Kidney (tissue), 14 donors: ENCODE data around the gene KLHL29. TPM values are rescaled to one million over a fixed set of nuclear protein-coding genes. Genes with fewer than 3 reads are reported as not detected.
A peak's percentile ranks its signal among the peaks of the same experiment; 100 is the strongest.

ENCODE experiments used
- DNase-seq, 5 donors: peaks; one replicate each; pipeline ENCODE4 v3.0.0-alpha.2; 2013 to 2020
- FAIRE-seq: peaks from 2 replicates; lab custom pipeline; 2012; peaks lifted over from hg19 to GRCh38; lab: Jason Lieb, UNC
- H3K27ac ChIP-seq, 2 donors: one replicate each; pipeline ENCODE4 v1.7.0; 2013; ENCODE audit warnings: low read depth in 2 of 2, low read length in 2 of 2, inconsistent platforms in 1 of 2
- H3K27me3 ChIP-seq: one replicate; pipeline ENCODE4 v1.7.1; 2013; ENCODE audit warnings: low read length, inconsistent platforms; ENCODE audit not compliant: control insufficient read depth, insufficient read depth
- H3K36me3 ChIP-seq, 3 donors: one replicate each; pipeline versions ENCODE4 v1.7.0 to v1.7.1; 2013; ENCODE audit warnings: low read length in 3 of 3, control low read depth in 1 of 3, inconsistent platforms in 1 of 3; ENCODE audit not compliant: insufficient read depth in 3 of 3, control insufficient read depth in 2 of 3
- H3K4me1 ChIP-seq, 3 donors: one replicate each; pipeline versions ENCODE4 v1.7.0 to v1.7.1; 2013; ENCODE audit warnings: low read length in 3 of 3, inconsistent platforms in 1 of 3, low read depth in 1 of 3; ENCODE audit not compliant: control insufficient read depth in 2 of 3, insufficient read depth in 2 of 3
- H3K4me3 ChIP-seq, 3 donors: one replicate each; pipeline versions ENCODE4 v1.7.0 to v1.8.1; 2013; ENCODE audit warnings: low read length in 3 of 3, control low read depth in 1 of 3, inconsistent platforms in 1 of 3
- H3K9ac ChIP-seq, 3 donors: one replicate each; pipeline versions ENCODE4 v1.7.0 to v1.7.1; 2013; ENCODE audit warnings: low read length in 3 of 3, control low read depth in 1 of 3, inconsistent platforms in 1 of 3
- H3K9me3 ChIP-seq, 3 donors: one replicate each; pipeline versions ENCODE4 v1.7.0 to v1.7.1; 2013; ENCODE audit warnings: low read length in 3 of 3, control low read depth in 1 of 3, inconsistent platforms in 1 of 3; ENCODE audit not compliant: control insufficient read depth in 2 of 3, insufficient read depth in 1 of 3
- CTCF ChIP-seq: IDR thresholded peaks from 3 replicates; pipeline ENCODE4 v1.5.1; 2012; ENCODE audit warnings: mild to moderate bottlenecking, moderate library complexity, borderline replicate concordance; ENCODE audit not compliant: insufficient read depth; ENCODE audit errors: extremely low read depth
- intact Hi-C: fragments of 100-400 bp; cut with DNase I; formaldehyde crosslinking; loops from one replicate; pipeline ENCODE4 v1.11.1; 2022
- polyA plus RNA-seq: library from polyadenylated mRNA; stranded (reverse); fragments of 350-450 nt; fragmentation: Illumina TruSeq; extraction: RNeasy Lipid Tissue Mini Kit (QIAGEN cat#74804); gene quantifications from one replicate; pipeline ENCODE4 v1.2.3, GENCODE V29; 2014; ENCODE audit warnings: low read depth, low replicate concordance; ENCODE audit not compliant: insufficient read depth
- total RNA-seq: library from RNA; stranded (reverse); fragmentation: NEBNext Ultra II Directional; extraction: Animal tissue kit (Norgen Biotek cat#: 25700); gene quantifications from one replicate; pipeline ENCODE4 v1.2.1, GENCODE V29; 2021
- donor health status: control.
- donor health status: control.
- donor health status: control.
- donor health status: control.
- donor health status: control.
- donor health status: DM: yes; HTN: yes; CAD: no.
- donor health status: Normal renal cell carcinoma (clear cell type).

The KLHL29 gene
- total and polyA plus RNA-seq, 2 donors from 2014 or later, result 1.5 to 10.5 TPM

- no peak overlapping the region for H3K27ac ChIP-seq
- peaks cover 0 to 4% (median 2%) of the 10 kb centered on the region in 3 donors for H3K4me1 ChIP-seq
- no peaks in the 10 kb centered on the region for H3K9me3 ChIP-seq
- H3K36me3 ChIP-seq, result no peaks in the 10 kb centered on the region
- DNase-seq (no peak), FAIRE-seq (no peak)
- TF ChIP-seq CTCF, result no peak
- intact Hi-C loops, result no loop called here
- no peak overlapping the region for H3K4me3 ChIP-seq
- no peak overlapping the region for H3K9ac ChIP-seq
- H3K27me3 ChIP-seq, result no peaks in the 10 kb centered on the region
Measured at GRCh38 chr2:23659773-23660172, 274.8 kb downstream of the KLHL29 start.

- Histone ChIP-seq H3K27me3 (no peaks in the 10 kb centered on the region), H3K27ac (no peak overlapping the region), H3K9me3 (no peaks in the 10 kb centered on the region), H3K4me3 (no peak overlapping the region), H3K9ac (no peak overlapping the region), H3K4me1 (peaks cover 0 to 4% (median 2%) of the 10 kb centered on the region in 3 donors), H3K36me3 (no peaks in the 10 kb centered on the region)
- TF ChIP-seq CTCF, result no peak
- no peak for FAIRE-seq
- no peak for DNase-seq
- intact Hi-C loops, result no loop called here
Measured at GRCh38 chr2:23660237-23660636, 275.3 kb downstream of the KLHL29 start.

GRCh38 chr2:23661276-23662050, 276.5 kb downstream of the KLHL29 start:
- no peak overlapping the region for H3K9ac ChIP-seq

More at GRCh38 chr2:23661276-23662050, 276.5 kb downstream of the KLHL29 start:
- DNase-seq (peak in 1 of 5 donors; percentile 65), FAIRE-seq (no peak)
- intact Hi-C loops, result no loop called here
- Histone ChIP-seq H3K4me1 (peaks cover 0 to 4% (median 2%) of the 10 kb centered on the region in 3 donors), H3K36me3 (no peaks in the 10 kb centered on the region), H3K27ac (no peak overlapping the region), H3K27me3 (no peaks in the 10 kb centered on the region), H3K9me3 (no peaks in the 10 kb centered on the region), H3K4me3 (no peak overlapping the region)
- no peak for TF ChIP-seq CTCF
